ENCODE data around the gene CPT2. TPM values are rescaled to one million over a fixed set of nuclear protein-coding genes. Genes with fewer than 3 reads are reported as not detected.

The CPT2 gene
- total and polyA plus RNA-seq, 2 of the 13 experiments (the other 11 are each of a cell fraction or from before 2014, with no cell fraction given), result 12.6 to 14.6 TPM

GRCh38 chr1:53176452-53177208 lies 20.0 kb upstream of the CPT2 start (continued):
- no peak for TF ChIP-seq ZNF770 (CRISPR knock-in tag; IDR thresholded peaks at IDR 0.05)
- no peak for TF ChIP-seq RFX1 (IDR thresholded peaks at IDR 0.05)
- no peak for TF ChIP-seq ZBTB46 (CRISPR knock-in tag; IDR thresholded peaks at IDR 0.05; ENCODE audit: borderline replicate concordance)
- 0 out of 2 replicates have a peak, but pooled peaks have one; percentile 14 for TF ChIP-seq HDAC2 (CRISPR knock-in tag; IDR thresholded peaks at IDR 0.05)
- TF ChIP-seq HDAC1 (CRISPR knock-in tag; IDR thresholded peaks at IDR 0.05), result no peak
- TF ChIP-seq, protein P1, sequence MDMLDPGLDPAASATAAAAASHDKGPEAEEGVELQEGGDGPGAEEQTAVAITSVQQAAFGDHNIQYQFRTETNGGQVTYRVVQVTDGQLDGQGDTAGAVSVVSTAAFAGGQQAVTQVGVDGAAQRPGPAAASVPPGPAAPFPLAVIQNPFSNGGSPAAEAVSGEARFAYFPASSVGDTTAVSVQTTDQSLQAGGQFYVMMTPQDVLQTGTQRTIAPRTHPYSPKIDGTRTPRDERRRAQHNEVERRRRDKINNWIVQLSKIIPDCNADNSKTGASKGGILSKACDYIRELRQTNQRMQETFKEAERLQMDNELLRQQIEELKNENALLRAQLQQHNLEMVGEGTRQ (IDR thresholded peaks at IDR 0.05; ENCODE audit: low read depth, low read length), result no peak
- TF ChIP-seq, protein P1 (CRISPR knock-in tag; IDR thresholded peaks at IDR 0.05; ENCODE audit: borderline replicate concordance), result no peak
- TF ChIP-seq RCOR2 (CRISPR knock-in tag; IDR thresholded peaks at IDR 0.05), result peak; percentile 35; the same call in 1 of the 2 replicates
- TF ChIP-seq WIZ (CRISPR knock-in tag; IDR thresholded peaks at IDR 0.05), result no peak
- no peak for TF ChIP-seq ELF3 (CRISPR knock-in tag; IDR thresholded peaks at IDR 0.05)
- TF ChIP-seq ASH2L (IDR thresholded peaks at IDR 0.05; ENCODE audit: insufficient read length, low read depth, low read length), result no peak
- no peak for TF ChIP-seq RBFOX2 (IDR thresholded peaks at IDR 0.05; ENCODE audit: low read depth, low read length)
- TF ChIP-seq SSRP1 (CRISPR knock-in tag; IDR thresholded peaks at IDR 0.05), result no peak
- TF ChIP-seq SP2 (CRISPR knock-in tag; IDR thresholded peaks at IDR 0.05), result peak; percentile 41; the same call in 1 of the 2 replicates
- TF ChIP-seq ZNF143 (CRISPR knock-in tag; IDR thresholded peaks at IDR 0.05), result no peak
- TF ChIP-seq HIVEP1 (CRISPR knock-in tag; IDR thresholded peaks at IDR 0.05), result no peak
- TF ChIP-seq, protein P2, sequence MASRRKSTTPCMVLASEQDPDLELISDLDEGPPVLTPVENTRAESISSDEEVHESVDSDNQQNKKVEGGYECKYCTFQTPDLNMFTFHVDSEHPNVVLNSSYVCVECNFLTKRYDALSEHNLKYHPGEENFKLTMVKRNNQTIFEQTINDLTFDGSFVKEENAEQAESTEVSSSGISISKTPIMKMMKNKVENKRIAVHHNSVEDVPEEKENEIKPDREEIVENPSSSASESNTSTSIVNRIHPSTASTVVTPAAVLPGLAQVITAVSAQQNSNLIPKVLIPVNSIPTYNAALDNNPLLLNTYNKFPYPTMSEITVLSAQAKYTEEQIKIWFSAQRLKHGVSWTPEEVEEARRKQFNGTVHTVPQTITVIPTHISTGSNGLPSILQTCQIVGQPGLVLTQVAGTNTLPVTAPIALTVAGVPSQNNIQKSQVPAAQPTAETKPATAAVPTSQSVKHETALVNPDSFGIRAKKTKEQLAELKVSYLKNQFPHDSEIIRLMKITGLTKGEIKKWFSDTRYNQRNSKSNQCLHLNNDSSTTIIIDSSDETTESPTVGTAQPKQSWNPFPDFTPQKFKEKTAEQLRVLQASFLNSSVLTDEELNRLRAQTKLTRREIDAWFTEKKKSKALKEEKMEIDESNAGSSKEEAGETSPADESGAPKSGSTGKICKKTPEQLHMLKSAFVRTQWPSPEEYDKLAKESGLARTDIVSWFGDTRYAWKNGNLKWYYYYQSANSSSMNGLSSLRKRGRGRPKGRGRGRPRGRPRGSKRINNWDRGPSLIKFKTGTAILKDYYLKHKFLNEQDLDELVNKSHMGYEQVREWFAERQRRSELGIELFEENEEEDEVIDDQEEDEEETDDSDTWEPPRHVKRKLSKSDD (CRISPR knock-in tag; IDR thresholded peaks at IDR 0.05; ENCODE audit: low read depth), result no peak
- TF ChIP-seq NFE2L2 (IDR thresholded peaks at IDR 0.05; ENCODE audit: low read length), result no peak
- TF ChIP-seq, protein P3, sequence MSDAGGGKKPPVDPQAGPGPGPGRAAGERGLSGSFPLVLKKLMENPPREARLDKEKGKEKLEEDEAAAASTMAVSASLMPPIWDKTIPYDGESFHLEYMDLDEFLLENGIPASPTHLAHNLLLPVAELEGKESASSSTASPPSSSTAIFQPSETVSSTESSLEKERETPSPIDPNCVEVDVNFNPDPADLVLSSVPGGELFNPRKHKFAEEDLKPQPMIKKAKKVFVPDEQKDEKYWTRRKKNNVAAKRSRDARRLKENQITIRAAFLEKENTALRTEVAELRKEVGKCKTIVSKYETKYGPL (CRISPR knock-in tag; IDR thresholded peaks at IDR 0.05), result no peak
- TF ChIP-seq ZNF607 (CRISPR knock-in tag; IDR thresholded peaks at IDR 0.05; ENCODE audit: borderline replicate concordance), result peak; percentile 52; the same call in 1 of the 2 replicates
- no peak for TF ChIP-seq ZFP36L2 (CRISPR knock-in tag; IDR thresholded peaks at IDR 0.05)
- TF ChIP-seq BHLHE40 (IDR thresholded peaks at IDR 0.05; ENCODE audit: low read length), result no peak
